Pons (tissue), 1 donor: Measurements from ENCODE around the gene GNRHR.
A peak's percentile ranks its signal among the peaks of the same experiment; 100 is the strongest.
"Not testable (repeated sequence)": the region's sequence is repeated elsewhere in the genome, so short reads cannot be mapped to it uniquely, and the experiment has no call there.

Source experiments
- DNase-seq: peaks from one replicate; pipeline ENCODE4 v3.0.0-alpha.2; 2016; ENCODE audit warnings: low spot score

The GNRHR gene

GRCh38 chr4:67754288-67754687 lies at the start of gene GNRHR:
GNRHR (minus strand) TSS chr4:67754388; CDS start chr4:67754335, 53 bp downstream.
- no peak for DNase-seq

- DNase-seq: no peak
Observed at GRCh38 chr4:67796810-67797209, 42.6 kb upstream of the GNRHR start.

GRCh38 chr4:67790721-67791120 lies 36.5 kb upstream of the GNRHR start:
- no peak for DNase-seq

GRCh38 chr4:67787311-67787710 lies 33.1 kb upstream of the GNRHR start:
- DNase-seq: no peak

GRCh38 chr4:67785528-67785927 lies 31.3 kb upstream of the GNRHR start:
- no peak for DNase-seq

GRCh38 chr4:67779631-67780030 lies 25.4 kb upstream of the GNRHR start:
- DNase-seq: peak; percentile 28

GRCh38 chr4:67776746-67777145 lies 22.6 kb upstream of the GNRHR start:
- DNase-seq: no peak

- no peak for DNase-seq
Observed at GRCh38 chr4:67770422-67770821, 16.2 kb upstream of the GNRHR start.

GRCh38 chr4:67765928-67766327 lies 11.7 kb upstream of the GNRHR start:
- no peak for DNase-seq

- no peak for DNase-seq
Observed at GRCh38 chr4:67765401-67765800, 11.2 kb upstream of the GNRHR start.

- no peak for DNase-seq
Observed at GRCh38 chr4:67764183-67764582, 10.0 kb upstream of the GNRHR start.

- DNase-seq: no peak
Observed at GRCh38 chr4:67762086-67762485, 7.9 kb upstream of the GNRHR start.

GRCh38 chr4:67756991-67757390 lies 2.8 kb upstream of the GNRHR start:
- not testable (repeated sequence) for DNase-seq

- no peak for DNase-seq
Observed at GRCh38 chr4:67755974-67756373, 1.8 kb upstream of the GNRHR start.

GRCh38 chr4:67751260-67751659 lies 2.9 kb downstream of the GNRHR start:
- no peak for DNase-seq

GRCh38 chr4:67750691-67751090 lies 3.5 kb downstream of the GNRHR start:
- peak; percentile 46 for DNase-seq

GRCh38 chr4:67749286-67749685 lies 4.9 kb downstream of the GNRHR start:
- DNase-seq: no peak

GRCh38 chr4:67746797-67747495 lies 7.2 kb downstream of the GNRHR start:
- DNase-seq: peak; percentile 45

GRCh38 chr4:67744561-67745283 lies 9.5 kb downstream of the GNRHR start:
- no peak for DNase-seq

- no peak for DNase-seq
Observed at GRCh38 chr4:67743194-67743593, 11.0 kb downstream of the GNRHR start.

- no peak for DNase-seq
Observed at GRCh38 chr4:67736262-67736661, 17.9 kb downstream of the GNRHR start.

- no peak for DNase-seq
Observed at GRCh38 chr4:67735325-67735724, 18.9 kb downstream of the GNRHR start.

- DNase-seq: not testable (repeated sequence)
Observed at GRCh38 chr4:67730511-67730910, 23.7 kb downstream of the GNRHR start.
